ENCODE results near the gene HES7.
"Not testable (repeated sequence)": the region's sequence is repeated elsewhere in the genome, so short reads cannot be mapped to it uniquely, and the experiment has no call there.

Gene HES7

GRCh38 chr17:8096541-8096940 is 27.4 kb downstream of the HES7 start:
- no peak overlapping the region for H3K4me3 Mint-ChIP-seq
- H3K27ac Mint-ChIP-seq, result no peak overlapping the region
- peaks cover 7 to 9% of the 10 kb centered on the region in 2 donors for H3K4me1 Mint-ChIP-seq
- DNase-seq (no peak), ATAC-seq (replicated peaks) (no peak)
- H3K9me3 Mint-ChIP-seq, result no peaks in the 10 kb centered on the region
- H3K36me3 Mint-ChIP-seq, result no peaks in the 10 kb centered on the region
- peaks cover 17 to 29% of the 10 kb centered on the region in 2 donors for H3K27me3 Mint-ChIP-seq

- DNase-seq (no peak), ATAC-seq (replicated peaks) (no peak)
- Mint-ChIP-seq H3K36me3 (no peaks in the 10 kb centered on the region), H3K4me1 (peaks cover 17 to 21% of the 10 kb centered on the region in 2 donors), H3K27me3 (peaks cover 17 to 29% of the 10 kb centered on the region in 2 donors), H3K4me3 (no peak overlapping the region), H3K9me3 (no peaks in the 10 kb centered on the region), H3K27ac (no peak overlapping the region)
These were observed 28.5 kb downstream of the HES7 start for GRCh38 chr17:8095361-8095760.

GRCh38 chr17:8091033-8091687 is 32.7 kb downstream of the HES7 start:
- peaks cover 28 to 29% of the 10 kb centered on the region in 2 donors for H3K27me3 Mint-ChIP-seq
- ATAC-seq (replicated peaks), result peak; percentile 96
- peaks cover 27 to 30% of the 10 kb centered on the region in 2 donors for H3K4me1 Mint-ChIP-seq
- peak overlapping the region; percentile 42 to 72 for H3K4me3 Mint-ChIP-seq
- H3K9me3 Mint-ChIP-seq, result no peaks in the 10 kb centered on the region
- no peaks in the 10 kb centered on the region for H3K36me3 Mint-ChIP-seq
- peak; percentile 84 for DNase-seq
- H3K27ac Mint-ChIP-seq, result peak overlapping the region; percentile 84

GRCh38 chr17:8089728-8090127 is 34.2 kb downstream of the HES7 start:
- ATAC-seq (replicated peaks) (no peak), DNase-seq (no peak)
- peaks cover 17 to 20% of the 10 kb centered on the region in 2 donors for H3K27me3 Mint-ChIP-seq
- no peaks in the 10 kb centered on the region for H3K9me3 Mint-ChIP-seq
- peaks cover 27 to 30% of the 10 kb centered on the region in 2 donors for H3K4me1 Mint-ChIP-seq
- no peak overlapping the region for H3K4me3 Mint-ChIP-seq
- no peaks in the 10 kb centered on the region for H3K36me3 Mint-ChIP-seq
- peak overlapping the region; percentile 38 for H3K27ac Mint-ChIP-seq

GRCh38 chr17:8087952-8088230 is 36.0 kb downstream of the HES7 start:
- no peaks in the 10 kb centered on the region for H3K36me3 Mint-ChIP-seq
- H3K27ac Mint-ChIP-seq, result no peak overlapping the region
- ATAC-seq (replicated peaks) (no peak), DNase-seq (no peak)
- H3K4me1 Mint-ChIP-seq, result peaks cover 24% of the 10 kb centered on the region in 2 donors
- no peaks in the 10 kb centered on the region for H3K9me3 Mint-ChIP-seq
- H3K4me3 Mint-ChIP-seq, result no peak overlapping the region
- peaks cover 12 to 18% of the 10 kb centered on the region in 2 donors for H3K27me3 Mint-ChIP-seq

- H3K4me3 Mint-ChIP-seq, result no peak within 1 kb of the TSS
- no peaks in the 10 kb centered on the region for H3K9me3 Mint-ChIP-seq
- DNase-seq, result no peak
- H3K27ac Mint-ChIP-seq, result peak within 1 kb of the TSS; percentile 21
- H3K36me3 Mint-ChIP-seq, result peaks cover 0 to 3% of the 10 kb centered on the region in 2 donors
- no peak for ATAC-seq (replicated peaks)
- peaks cover 12 to 18% of the 10 kb centered on the region in 2 donors for H3K27me3 Mint-ChIP-seq
- H3K4me1 Mint-ChIP-seq, result peaks cover 24% of the 10 kb centered on the region in 2 donors
These were observed 36.6 kb downstream of the HES7 start, which contains the start of gene ALOX12B for GRCh38 chr17:8087075-8087951. Gene ALOX12B, minus strand, starts transcription at chr17:8087716. Its CDS starts 274 bp downstream, at chr17:8087442.

GRCh38 chr17:8084250-8084649 is 39.7 kb downstream of the HES7 start:
- Mint-ChIP-seq H3K36me3 (peaks cover 3 to 6% of the 10 kb centered on the region in 2 donors), H3K9me3 (no peaks in the 10 kb centered on the region), H3K27me3 (peaks cover 11 to 18% of the 10 kb centered on the region in 2 donors), H3K4me1 (peaks cover 14 to 19% of the 10 kb centered on the region in 2 donors), H3K4me3 (no peak overlapping the region), H3K27ac (no peak overlapping the region)
- no peak for ATAC-seq (replicated peaks)
- no peak for DNase-seq

GRCh38 chr17:8082292-8082691 is 41.6 kb downstream of the HES7 start:
- H3K36me3 Mint-ChIP-seq, result peaks cover 3 to 6% of the 10 kb centered on the region in 2 donors

GRCh38 chr17:8081876-8082275 is 42.0 kb downstream of the HES7 start:
- ATAC-seq (replicated peaks) (no peak), DNase-seq (no peak)
- no peaks in the 10 kb centered on the region for H3K9me3 Mint-ChIP-seq
- H3K27me3 Mint-ChIP-seq, result peaks cover 4 to 7% of the 10 kb centered on the region in 2 donors
- peaks cover 13 to 19% of the 10 kb centered on the region in 2 donors for H3K4me1 Mint-ChIP-seq
- H3K36me3 Mint-ChIP-seq, result peaks cover 3 to 6% of the 10 kb centered on the region in 2 donors
- H3K4me3 Mint-ChIP-seq, result no peak overlapping the region
- no peak overlapping the region for H3K27ac Mint-ChIP-seq

More at GRCh38 chr17:8082292-8082691, 41.6 kb downstream of the HES7 start:
- H3K4me1 Mint-ChIP-seq, result peaks cover 13 to 19% of the 10 kb centered on the region in 2 donors
- no peak overlapping the region for H3K27ac Mint-ChIP-seq
- DNase-seq (no peak), ATAC-seq (replicated peaks) (no peak)
- H3K9me3 Mint-ChIP-seq, result no peaks in the 10 kb centered on the region
- H3K27me3 Mint-ChIP-seq, result peaks cover 4 to 11% of the 10 kb centered on the region in 2 donors
- no peak overlapping the region for H3K4me3 Mint-ChIP-seq

GRCh38 chr17:8080799-8081219 is 43.1 kb downstream of the HES7 start:
- Mint-ChIP-seq H3K4me3 (no peak overlapping the region), H3K27ac (no peak overlapping the region), H3K36me3 (peaks cover 3 to 6% of the 10 kb centered on the region in 2 donors), H3K4me1 (peaks cover 11 to 19% of the 10 kb centered on the region in 2 donors), H3K27me3 (peaks cover 4 to 9% of the 10 kb centered on the region in 2 donors), H3K9me3 (no peaks in the 10 kb centered on the region)
- no peak for ATAC-seq (replicated peaks)
- no peak for DNase-seq

- DNase-seq (no peak), ATAC-seq (replicated peaks) (no peak)
- H3K4me1 Mint-ChIP-seq, result peaks cover 11 to 19% of the 10 kb centered on the region in 2 donors
- H3K4me3 Mint-ChIP-seq, result peak overlapping the region; percentile 89 to 93
- peaks cover 3 to 6% of the 10 kb centered on the region in 2 donors for H3K36me3 Mint-ChIP-seq
- H3K27me3 Mint-ChIP-seq, result peaks cover 8 to 11% of the 10 kb centered on the region in 2 donors
- no peak overlapping the region for H3K27ac Mint-ChIP-seq
- no peaks in the 10 kb centered on the region for H3K9me3 Mint-ChIP-seq
These were observed 43.6 kb downstream of the HES7 start for GRCh38 chr17:8080208-8080798.

- peak; percentile 86 to 89 for ATAC-seq (replicated peaks)
- peak; percentile 71 for DNase-seq
- Mint-ChIP-seq H3K4me3 (peak overlapping the region; percentile 89 to 93), H3K4me1 (peaks cover 15 to 25% of the 10 kb centered on the region in 2 donors), H3K36me3 (peaks cover 3 to 6% of the 10 kb centered on the region in 2 donors), H3K9me3 (no peaks in the 10 kb centered on the region), H3K27me3 (peaks cover 16 to 18% of the 10 kb centered on the region in 2 donors), H3K27ac (peak overlapping the region; percentile 93)
These were observed 44.4 kb downstream of the HES7 start for GRCh38 chr17:8079291-8080207.

GRCh38 chr17:8077939-8078338 is 46.0 kb downstream of the HES7 start:
- H3K4me1 Mint-ChIP-seq, result peaks cover 31 to 41% of the 10 kb centered on the region in 2 donors
- H3K4me3 Mint-ChIP-seq; H3K36me3 Mint-ChIP-seq; H3K9me3 Mint-ChIP-seq; ATAC-seq (replicated peaks); DNase-seq: not testable (repeated sequence)
- H3K27me3 Mint-ChIP-seq, result peaks cover 32 to 34% of the 10 kb centered on the region in 2 donors
- peak overlapping the region; percentile 20 for H3K27ac Mint-ChIP-seq
